ENCODE measurements around the gene KCNAB1. TPM values are rescaled to one million over a fixed set of nuclear protein-coding genes. Genes with fewer than 3 reads are reported as not detected.

Gene KCNAB1
- total and polyA plus RNA-seq, 10 of the 15 experiments (the other 5 are each of a cell fraction or from before 2014, with no cell fraction given), result 0.11 to 0.69 (median 0.43) TPM; not detected in 6

DNA sequence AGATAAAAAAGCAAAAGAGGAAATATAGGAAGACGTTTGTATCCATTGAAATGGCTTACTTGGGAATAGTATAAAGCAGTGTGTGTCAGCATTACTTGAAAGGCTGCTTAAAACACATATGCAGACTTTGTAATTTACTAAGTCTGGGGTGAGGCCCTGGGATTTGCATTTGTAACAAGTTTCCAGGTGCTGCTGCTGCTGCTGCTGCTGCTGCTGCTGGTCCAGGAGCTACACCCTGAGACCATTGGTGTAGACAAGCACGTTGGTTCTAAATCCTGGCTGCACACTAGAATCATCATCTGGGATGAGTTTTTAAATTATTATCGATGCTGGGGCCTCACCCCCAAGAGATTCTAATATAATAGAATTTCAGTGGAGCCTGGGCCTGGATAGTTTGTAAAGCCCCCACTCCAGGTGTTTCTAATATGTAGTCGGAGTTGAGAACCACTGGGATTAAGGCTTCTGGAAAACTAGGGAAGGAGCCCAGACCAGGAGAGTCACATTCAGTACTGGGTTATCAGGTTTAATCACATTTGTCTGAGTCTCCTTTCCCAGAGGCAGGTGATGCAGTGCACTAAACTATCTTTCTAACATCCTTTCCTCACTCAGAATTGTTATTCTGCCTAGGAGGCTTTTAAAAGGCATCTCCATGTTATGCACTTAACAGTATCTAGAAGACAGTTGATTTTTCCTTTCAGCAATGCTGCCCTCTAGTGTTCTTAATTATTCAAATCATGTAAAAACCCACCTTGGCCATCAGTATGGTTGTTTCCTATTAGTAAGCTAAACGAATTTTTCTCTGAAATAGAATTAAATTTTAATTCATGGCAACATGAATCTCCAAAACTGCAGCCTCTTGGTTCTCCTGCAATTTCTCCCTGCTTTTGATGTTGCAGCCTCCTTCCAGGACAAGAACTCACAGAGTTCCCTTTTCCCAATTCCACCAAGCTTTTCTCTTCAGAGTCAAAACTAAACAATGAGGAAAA lies 389.1 kb downstream of the KCNAB1 start:
- peak; percentile 56; the same call in 2 of the 3 replicates for TF ChIP-seq POU2F2 (IDR thresholded peaks at IDR 0.05; ENCODE audit: borderline replicate concordance, low read depth, low read length)
- TF ChIP-seq MXI1 (IDR thresholded peaks at IDR 0.05; ENCODE audit: low read depth, low read length), result no peak
- peak; percentile 85 for TF ChIP-seq SMC3 (IDR thresholded peaks at IDR 0.05; ENCODE audit: borderline replicate concordance, low read length)
- TF ChIP-seq, protein P1, sequence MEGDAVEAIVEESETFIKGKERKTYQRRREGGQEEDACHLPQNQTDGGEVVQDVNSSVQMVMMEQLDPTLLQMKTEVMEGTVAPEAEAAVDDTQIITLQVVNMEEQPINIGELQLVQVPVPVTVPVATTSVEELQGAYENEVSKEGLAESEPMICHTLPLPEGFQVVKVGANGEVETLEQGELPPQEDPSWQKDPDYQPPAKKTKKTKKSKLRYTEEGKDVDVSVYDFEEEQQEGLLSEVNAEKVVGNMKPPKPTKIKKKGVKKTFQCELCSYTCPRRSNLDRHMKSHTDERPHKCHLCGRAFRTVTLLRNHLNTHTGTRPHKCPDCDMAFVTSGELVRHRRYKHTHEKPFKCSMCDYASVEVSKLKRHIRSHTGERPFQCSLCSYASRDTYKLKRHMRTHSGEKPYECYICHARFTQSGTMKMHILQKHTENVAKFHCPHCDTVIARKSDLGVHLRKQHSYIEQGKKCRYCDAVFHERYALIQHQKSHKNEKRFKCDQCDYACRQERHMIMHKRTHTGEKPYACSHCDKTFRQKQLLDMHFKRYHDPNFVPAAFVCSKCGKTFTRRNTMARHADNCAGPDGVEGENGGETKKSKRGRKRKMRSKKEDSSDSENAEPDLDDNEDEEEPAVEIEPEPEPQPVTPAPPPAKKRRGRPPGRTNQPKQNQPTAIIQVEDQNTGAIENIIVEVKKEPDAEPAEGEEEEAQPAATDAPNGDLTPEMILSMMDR (IDR thresholded peaks at IDR 0.05 in 2 of 3, conservative IDR thresholded peaks at IDR 0.05 in 1 of 3; ENCODE audit: control insufficient read depth in 2 of 3, extremely low read depth in 1 of 3, insufficient read depth in 1 of 3, low read depth in 3 of 3, low read length in 3 of 3), result peak; percentile 36 to 70 (median 45); a peak in 4 of 6 replicates
- TF ChIP-seq RB1 (IDR thresholded peaks at IDR 0.05; ENCODE audit: borderline replicate concordance), result no peak
- peak; percentile 86 for TF ChIP-seq RAD21 (IDR thresholded peaks at IDR 0.05; ENCODE audit: insufficient read depth, low read depth, low read length)
- no peak for TF ChIP-seq ESRRA (IDR thresholded peaks at IDR 0.05; ENCODE audit: low read length)
- TF ChIP-seq NFYA (IDR thresholded peaks at IDR 0.05; ENCODE audit: borderline replicate concordance, low read depth, low read length), result no peak
- peak; percentile 64 for FAIRE-seq
- CTCF ChIA-PET, result interaction anchor here (0.6 to 9.2 kb wide), 45 partner anchors 10 to 692 kb away, joined by 3 to 122 read pairs (median 4); no protein-coding TSS in a partner anchor
- RAD21 ChIA-PET (ENCODE audit: unreplicated experiment), result interaction anchor here (0.6 to 3.2 kb wide), 29 partner anchors 10 to 628 kb away, joined by 3 to 27 read pairs (median 4); no protein-coding TSS in a partner anchor
- Histone ChIP-seq H3K4me3 (no peak overlapping the region), H3K4me1 (ENCODE audit: control insufficient read depth, insufficient read depth, low read length) (no peaks in the 10 kb centered on the region), H3K4me2 (ENCODE audit: control insufficient read depth, insufficient read depth) (no peak overlapping the region), H3K9me3 (replicated peaks; ENCODE audit: control insufficient read depth, insufficient read depth, low read length) (no peaks in the 10 kb centered on the region), H4K20me1 (ENCODE audit: control insufficient read depth, insufficient read depth) (no peaks in the 10 kb centered on the region), H2AFZ (ENCODE audit: control insufficient read depth, low read depth, low read length) (no peak overlapping the region), H3K9ac (ENCODE audit: control insufficient read depth, insufficient read depth, low read length) (no peak overlapping the region), H3K27me3 (replicated peaks in 1 of 2; ENCODE audit: control insufficient read depth in 2 of 2, insufficient read depth in 2 of 2, low read length in 1 of 2) (no peaks in the 10 kb centered on the region), H3K36me3 (ENCODE audit: control insufficient read depth in 2 of 2, insufficient read depth in 2 of 2, low read length in 1 of 2) (no peaks in the 10 kb centered on the region), H3K27ac (ENCODE audit: control insufficient read depth, insufficient read depth) (no peak overlapping the region), H3K79me2 (ENCODE audit: control insufficient read depth, insufficient read depth, low read length) (no peaks in the 10 kb centered on the region)
- intact Hi-C loops (cut with micrococcal nuclease; ENCODE audit: unreplicated experiment) (loop anchor here (1.0 to 5.0 kb wide), 5 partner anchors 37 to 359 kb away; no protein-coding TSS in a partner anchor), in situ Hi-C loops (cut with MboI) (loop anchor here (10.0 kb wide), 1 partner anchor 345 kb away; no protein-coding TSS in a partner anchor)
- ATAC-seq, result peak; percentile 96
- 36% methylated on average over 5 of the region's 5 CpGs for WGBS (ENCODE audit: insufficient coverage, insufficient replicate concordance, low lambda C conversion rate, missing lambda C conversion rate)
- SMC1A ChIA-PET (ENCODE audit: uncharacterized antibody, unreplicated experiment), result interaction anchor here (0.6 to 6.5 kb wide), 45 partner anchors 7 to 1157 kb away, joined by 3 to 72 read pairs (median 4); no protein-coding TSS in a partner anchor
- no TSS peak for BruUV-seq (replicated peaks)
- DNase-seq (ENCODE audit: low read depth, low spot score), result no peak
- POLR2A ChIA-PET, result interaction anchor here (1.4 kb wide), 1 partner anchor 29 kb away, joined by 3 read pairs; no protein-coding TSS in a partner anchor
